ENCODE data around the gene CCDC27. TPM values are rescaled to one million over a fixed set of nuclear protein-coding genes. Genes with fewer than 3 reads are reported as not detected.
"Not testable (repeated sequence)": the region's sequence is repeated elsewhere in the genome, so short reads cannot be mapped to it uniquely, and the experiment has no call there.

Gene CCDC27
- total RNA-seq, 2 experiments from 2014 or later, result not detected

GRCh38 chr1:3718764-3719163 lies 33.5 kb upstream of the CCDC27 start:
- H3K9me3 Mint-ChIP-seq, result no peaks in the 10 kb centered on the region
- no peak overlapping the region for H3K4me3 Mint-ChIP-seq
- TF ChIP-seq CTCF (IDR thresholded peaks at IDR 0.05), result no peak
- intact Hi-C loops (cut with micrococcal nuclease), result no loop called here
- ChIA-PET CTCF (no interaction called here), POLR2A (no interaction called here)
- no peak overlapping the region for H3K27ac Mint-ChIP-seq
- no peaks in the 10 kb centered on the region for H3K4me1 Mint-ChIP-seq (ENCODE audit: low read depth)
- H3K27me3 Mint-ChIP-seq, result no peaks in the 10 kb centered on the region
- DNase-seq, result no peak
- ATAC-seq, result no peak
- no peaks in the 10 kb centered on the region for H3K36me3 Mint-ChIP-seq (ENCODE audit: low read depth)

GRCh38 chr1:3721955-3722465 lies 30.2 kb upstream of the CCDC27 start:
- no peak for DNase-seq
- no peak overlapping the region for H3K4me3 Mint-ChIP-seq
- H3K9me3 Mint-ChIP-seq, result no peaks in the 10 kb centered on the region
- no peak for ATAC-seq
- no peaks in the 10 kb centered on the region for H3K4me1 Mint-ChIP-seq (ENCODE audit: low read depth)
- ChIA-PET POLR2A (no interaction called here), CTCF (no interaction called here)
- no peak for TF ChIP-seq CTCF (IDR thresholded peaks at IDR 0.05)
- H3K36me3 Mint-ChIP-seq (ENCODE audit: low read depth), result no peaks in the 10 kb centered on the region
- H3K27me3 Mint-ChIP-seq, result no peaks in the 10 kb centered on the region
- intact Hi-C loops (cut with micrococcal nuclease), result no loop called here
- H3K27ac Mint-ChIP-seq, result no peak overlapping the region

GRCh38 chr1:3722846-3723245 lies 29.4 kb upstream of the CCDC27 start:
- Mint-ChIP-seq H3K4me3 (no peak overlapping the region), H3K36me3 (ENCODE audit: low read depth) (no peaks in the 10 kb centered on the region), H3K27ac (no peak overlapping the region), H3K4me1 (ENCODE audit: low read depth) (no peaks in the 10 kb centered on the region), H3K9me3 (no peaks in the 10 kb centered on the region), H3K27me3 (no peaks in the 10 kb centered on the region)
- ATAC-seq, result no peak
- ChIA-PET POLR2A (no interaction called here), CTCF (no interaction called here)
- no peak for TF ChIP-seq CTCF (IDR thresholded peaks at IDR 0.05)
- DNase-seq, result no peak
- intact Hi-C loops (cut with micrococcal nuclease), result no loop called here

GRCh38 chr1:3724416-3725030 lies 27.7 kb upstream of the CCDC27 start:
- H3K9me3 Mint-ChIP-seq; H3K4me3 Mint-ChIP-seq; H3K27ac Mint-ChIP-seq; intact Hi-C loops (cut with micrococcal nuclease); H3K27me3 Mint-ChIP-seq; H3K4me1 Mint-ChIP-seq (ENCODE audit: low read depth); POLR2A ChIA-PET; H3K36me3 Mint-ChIP-seq (ENCODE audit: low read depth): not testable (repeated sequence)
- TF ChIP-seq CTCF (IDR thresholded peaks at IDR 0.05), result peak; percentile 89
- ATAC-seq, result peak; percentile 76
- CTCF ChIA-PET, result interaction anchor here (0.6 to 1.5 kb wide), 32 partner anchors 8 to 272 kb away, joined by 3 to 10 read pairs (median 3); partner anchors contain the start of gene WRAP73
- DNase-seq, result peak; percentile 83

GRCh38 chr1:3725366-3725765 lies 26.9 kb upstream of the CCDC27 start:
- ChIA-PET POLR2A (no interaction called here), CTCF (interaction anchor here (0.9 to 1.3 kb wide), 8 partner anchors 17 to 104 kb away, joined by 3 to 8 read pairs (median 4); partner anchors contain the start of gene WRAP73)
- no peaks in the 10 kb centered on the region for H3K27me3 Mint-ChIP-seq
- DNase-seq (no peak), ATAC-seq (no peak)
- no peaks in the 10 kb centered on the region for H3K9me3 Mint-ChIP-seq
- no peaks in the 10 kb centered on the region for H3K36me3 Mint-ChIP-seq (ENCODE audit: low read depth)
- no peak for TF ChIP-seq CTCF (IDR thresholded peaks at IDR 0.05)
- H3K4me1 Mint-ChIP-seq (ENCODE audit: low read depth), result no peaks in the 10 kb centered on the region
- no peak overlapping the region for H3K4me3 Mint-ChIP-seq
- intact Hi-C loops (cut with micrococcal nuclease), result no loop called here
- no peak overlapping the region for H3K27ac Mint-ChIP-seq

All from activated CD8-positive, alpha-beta T cell treated with anti-CD3 and anti-CD28 coated beads for 36 hours (primary cell).